HEK293 (cell line): ENCODE measurements around the gene RAB22A.
"Not testable (repeated sequence)": the region's sequence is repeated elsewhere in the genome, so short reads cannot be mapped to it uniquely, and the experiment has no call there.

ENCODE experiments used
- CTCF ChIA-PET: fragments of 350-600 bp; formaldehyde crosslinking; extraction: SDS; loops from one replicate; lab custom pipeline; 2021; ENCODE audit warnings: antibody characterized with exemption; lab: Yijun Ruan, JAX
- POLR2A ChIA-PET: fragments of 300-600 bp; formaldehyde crosslinking; extraction: SDS; loops from one replicate; lab custom pipeline; 2020; ENCODE audit warnings: antibody characterized with exemption, inconsistent platforms; lab: Yijun Ruan, JAX
- H3K27ac ChIP-seq: fragments of 200-500 bp; sonication (Bioruptor generic); 2 replicates; pipeline ENCODE4 v1.5.1; 2014; ENCODE audit warnings: low read depth, low read length, control low read depth, inconsistent platforms; ENCODE audit errors: extremely low read depth
- H3K36me3 ChIP-seq, 2 experiments: fragments of 200-500 bp in 1 of 2; sonication (Bioruptor generic) in 1 of 2; 1 replicate in 1 of 2; 2 replicates in 1 of 2; pipeline ENCODE4 v1.5.1; 2014 to 2017; ENCODE audit warnings: inconsistent platforms in 2 of 2, low read length in 2 of 2; ENCODE audit not compliant: control insufficient read depth in 2 of 2, insufficient read depth in 1 of 2
- H3K4me1 ChIP-seq: fragments of 200-500 bp; sonication (Bioruptor generic); 2 replicates; pipeline ENCODE4 v1.5.1; 2014; ENCODE audit warnings: mild to moderate bottlenecking, low read length, inconsistent platforms; ENCODE audit not compliant: control insufficient read depth, insufficient read depth
- H3K4me3 ChIP-seq: 2 replicates; pipeline ENCODE4 v1.5.1; 2011; ENCODE audit warnings: low read depth, mild to moderate bottlenecking, control low read depth, low read length, moderate library complexity
- H3K9me3 ChIP-seq: fragments of 200-500 bp; sonication (Bioruptor generic); 2 replicates; pipeline ENCODE4 v1.5.1; 2014; ENCODE audit warnings: low read depth, low read length, inconsistent platforms; ENCODE audit not compliant: control insufficient read depth, insufficient read depth
- ATF2 ChIP-seq: fragments of 450-650 bp; formaldehyde crosslinking; IDR thresholded peaks from 2 replicates; pipeline ENCODE4 v1.5.1; 2016; ENCODE audit warnings: missing biosample characterization, missing genetic modification characterization, low read depth
- OVOL3 ChIP-seq: fragments of 450-650 bp; formaldehyde crosslinking; IDR thresholded peaks from 2 replicates; pipeline ENCODE4 v1.5.1; 2016; ENCODE audit warnings: missing biosample characterization, missing genetic modification characterization
- REPIN1 ChIP-seq: fragments of 450-650 bp; formaldehyde crosslinking; IDR thresholded peaks from 2 replicates; pipeline ENCODE4 v1.5.1; 2017; ENCODE audit warnings: missing biosample characterization, missing genetic modification characterization, low read depth
- SCRT2 ChIP-seq: fragments of 450-650 bp; formaldehyde crosslinking; IDR thresholded peaks from 2 replicates; pipeline ENCODE4 v1.5.1; 2016; ENCODE audit warnings: missing biosample characterization, missing genetic modification characterization
- YY1 ChIP-seq: fragments of 450-650 bp; formaldehyde crosslinking; IDR thresholded peaks from 2 replicates; pipeline ENCODE4 v1.5.1; 2018; ENCODE audit warnings: missing biosample characterization, missing genetic modification characterization
- ZNF433 ChIP-seq: fragments of 450-650 bp; formaldehyde crosslinking; IDR thresholded peaks from 2 replicates; pipeline ENCODE4 v1.5.1; 2016; ENCODE audit warnings: missing biosample characterization, missing genetic modification characterization, low read depth
- ZSCAN30 ChIP-seq: fragments of 450-650 bp; IDR thresholded peaks from 2 replicates; pipeline ENCODE4 v1.5.1; 2018; ENCODE audit warnings: missing biosample characterization, mild to moderate bottlenecking, missing genetic modification characterization, moderate library complexity
- TF ChIP-seq, protein P1 (sequence below): fragments of 450-650 bp; formaldehyde crosslinking; IDR thresholded peaks from 2 replicates; pipeline ENCODE4 v1.5.1; 2016; ENCODE audit warnings: missing biosample characterization, missing genetic modification characterization
- TF ChIP-seq, protein P2 (sequence below): fragments of 450-650 bp; formaldehyde crosslinking; optimal IDR thresholded peaks from 2 replicates; pipeline ENCODE3; 2016; ENCODE audit warnings: missing biosample characterization, mild to moderate bottlenecking, missing genetic modification characterization
- TF ChIP-seq, protein P3 (sequence below): fragments of 450-650 bp; formaldehyde crosslinking; conservative IDR thresholded peaks from 2 replicates; pipeline ENCODE4 v1.5.1; 2016; ENCODE audit warnings: low read depth, missing biosample characterization, missing genetic modification characterization

The RAB22A gene

DNA sequence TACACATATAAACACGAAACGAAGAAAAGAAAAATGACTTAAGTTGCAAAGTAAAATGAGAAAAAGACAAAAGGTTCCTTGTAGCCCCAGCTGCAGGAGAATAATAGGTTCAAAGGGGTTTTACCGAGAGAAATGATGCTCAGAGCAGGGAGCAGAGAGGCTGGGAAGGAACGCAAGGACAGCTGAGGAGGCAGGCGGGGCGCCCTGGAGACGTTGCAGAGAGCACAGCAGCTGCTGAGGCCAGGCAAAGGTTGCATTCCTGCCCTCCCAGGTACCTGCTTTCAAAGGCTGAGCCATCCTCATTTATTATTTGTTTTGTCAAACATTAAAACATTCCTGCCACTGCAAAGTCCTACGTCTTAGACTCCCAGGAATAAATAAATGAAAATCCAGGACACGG lies 63.3 kb downstream of the RAB22A start:
- no peak for TF ChIP-seq ZNF433 (tag by site-specific recombination)
- TF ChIP-seq, protein P1, sequence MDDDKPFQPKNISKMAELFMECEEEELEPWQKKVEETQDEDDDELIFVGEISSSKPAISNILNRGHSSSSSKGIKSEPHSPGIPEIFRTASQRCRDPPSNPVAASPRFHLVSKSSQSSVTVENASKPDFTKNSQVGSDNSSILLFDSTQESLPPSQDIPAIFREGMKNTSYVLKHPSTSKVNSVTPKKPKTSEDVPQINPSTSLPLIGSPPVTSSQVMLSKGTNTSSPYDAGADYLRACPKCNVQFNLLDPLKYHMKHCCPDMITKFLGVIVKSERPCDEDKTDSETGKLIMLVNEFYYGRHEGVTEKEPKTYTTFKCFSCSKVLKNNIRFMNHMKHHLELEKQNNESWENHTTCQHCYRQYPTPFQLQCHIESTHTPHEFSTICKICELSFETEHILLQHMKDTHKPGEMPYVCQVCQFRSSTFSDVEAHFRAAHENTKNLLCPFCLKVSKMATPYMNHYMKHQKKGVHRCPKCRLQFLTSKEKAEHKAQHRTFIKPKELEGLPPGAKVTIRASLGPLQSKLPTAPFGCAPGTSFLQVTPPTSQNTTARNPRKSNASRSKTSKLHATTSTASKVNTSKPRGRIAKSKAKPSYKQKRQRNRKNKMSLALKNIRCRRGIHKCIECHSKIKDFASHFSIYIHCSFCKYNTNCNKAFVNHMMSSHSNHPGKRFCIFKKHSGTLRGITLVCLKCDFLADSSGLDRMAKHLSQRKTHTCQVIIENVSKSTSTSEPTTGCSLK (tag by site-specific recombination): no peak
- Histone ChIP-seq H3K36me3 (no peaks in the 10 kb centered on the region; a peak in 1 of 3 replicates), H3K9me3 (no peaks in the 10 kb centered on the region), H3K4me3 (no peak overlapping the region), H3K4me1 (no peaks in the 10 kb centered on the region), H3K27ac (no peak overlapping the region)
- ChIA-PET POLR2A (no interaction called here), CTCF (no interaction called here)

- H3K36me3 ChIP-seq, H3K4me3 ChIP-seq, H3K27ac ChIP-seq, CTCF ChIA-PET, POLR2A ChIA-PET, H3K4me1 ChIP-seq, H3K9me3 ChIP-seq: not testable (repeated sequence)
These were observed 63.8 kb downstream of the RAB22A start for GRCh38 chr20:58373296-58373695.

DNA sequence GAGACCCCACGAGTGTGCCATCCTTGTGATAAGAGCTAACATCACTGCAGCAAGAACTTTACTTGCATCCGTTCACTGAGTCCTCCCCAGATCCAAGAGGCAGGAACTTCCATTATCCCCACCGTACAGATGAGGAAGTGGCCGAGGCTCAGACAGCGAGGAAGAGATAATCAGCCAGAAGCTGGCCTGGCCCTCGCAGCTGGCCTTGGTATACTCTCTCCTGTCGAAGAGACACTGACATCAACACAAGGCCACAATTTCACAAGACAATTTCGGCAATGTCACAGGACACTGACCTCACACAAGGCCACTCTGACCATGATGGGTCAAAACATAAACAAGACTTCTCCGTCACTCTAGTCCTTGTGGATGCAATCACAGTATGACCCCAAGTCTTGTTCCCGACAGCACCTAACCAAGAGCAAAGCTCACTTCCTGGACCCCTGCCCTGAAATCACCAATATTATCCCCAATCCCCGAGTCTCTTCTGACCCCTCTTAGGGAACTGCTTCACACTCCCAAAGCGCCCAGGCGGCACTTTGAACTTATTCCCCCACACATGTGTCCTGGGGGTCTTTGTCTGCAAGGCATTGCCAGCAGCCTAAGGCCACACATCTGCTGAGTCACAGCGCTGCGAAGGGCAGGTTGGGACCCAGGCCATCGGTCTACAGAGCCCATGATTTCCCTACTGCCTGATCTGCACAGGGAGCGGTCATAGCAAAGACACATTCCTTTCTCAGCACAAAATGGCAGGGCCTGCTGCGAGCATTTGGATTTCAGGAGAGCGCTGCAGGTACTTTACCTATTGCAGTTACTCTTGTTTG lies 64.7 kb downstream of the RAB22A start:
- TF ChIP-seq ZSCAN30 (tag by site-specific recombination) (no peak), ATF2 (no peak), SCRT2 (tag by site-specific recombination) (no peak), YY1 (tag by site-specific recombination) (no peak), OVOL3 (no peak), REPIN1 (tag by site-specific recombination) (no peak)
- TF ChIP-seq, protein P2, sequence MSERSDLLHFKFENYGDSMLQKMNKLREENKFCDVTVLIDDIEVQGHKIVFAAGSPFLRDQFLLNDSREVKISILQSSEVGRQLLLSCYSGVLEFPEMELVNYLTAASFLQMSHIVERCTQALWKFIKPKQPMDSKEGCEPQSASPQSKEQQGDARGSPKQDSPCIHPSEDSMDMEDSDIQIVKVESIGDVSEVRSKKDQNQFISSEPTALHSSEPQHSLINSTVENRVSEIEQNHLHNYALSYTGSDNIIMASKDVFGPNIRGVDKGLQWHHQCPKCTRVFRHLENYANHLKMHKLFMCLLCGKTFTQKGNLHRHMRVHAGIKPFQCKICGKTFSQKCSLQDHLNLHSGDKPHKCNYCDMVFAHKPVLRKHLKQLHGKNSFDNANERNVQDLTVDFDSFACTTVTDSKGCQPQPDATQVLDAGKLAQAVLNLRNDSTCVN: no peak
- TF ChIP-seq, protein P3, sequence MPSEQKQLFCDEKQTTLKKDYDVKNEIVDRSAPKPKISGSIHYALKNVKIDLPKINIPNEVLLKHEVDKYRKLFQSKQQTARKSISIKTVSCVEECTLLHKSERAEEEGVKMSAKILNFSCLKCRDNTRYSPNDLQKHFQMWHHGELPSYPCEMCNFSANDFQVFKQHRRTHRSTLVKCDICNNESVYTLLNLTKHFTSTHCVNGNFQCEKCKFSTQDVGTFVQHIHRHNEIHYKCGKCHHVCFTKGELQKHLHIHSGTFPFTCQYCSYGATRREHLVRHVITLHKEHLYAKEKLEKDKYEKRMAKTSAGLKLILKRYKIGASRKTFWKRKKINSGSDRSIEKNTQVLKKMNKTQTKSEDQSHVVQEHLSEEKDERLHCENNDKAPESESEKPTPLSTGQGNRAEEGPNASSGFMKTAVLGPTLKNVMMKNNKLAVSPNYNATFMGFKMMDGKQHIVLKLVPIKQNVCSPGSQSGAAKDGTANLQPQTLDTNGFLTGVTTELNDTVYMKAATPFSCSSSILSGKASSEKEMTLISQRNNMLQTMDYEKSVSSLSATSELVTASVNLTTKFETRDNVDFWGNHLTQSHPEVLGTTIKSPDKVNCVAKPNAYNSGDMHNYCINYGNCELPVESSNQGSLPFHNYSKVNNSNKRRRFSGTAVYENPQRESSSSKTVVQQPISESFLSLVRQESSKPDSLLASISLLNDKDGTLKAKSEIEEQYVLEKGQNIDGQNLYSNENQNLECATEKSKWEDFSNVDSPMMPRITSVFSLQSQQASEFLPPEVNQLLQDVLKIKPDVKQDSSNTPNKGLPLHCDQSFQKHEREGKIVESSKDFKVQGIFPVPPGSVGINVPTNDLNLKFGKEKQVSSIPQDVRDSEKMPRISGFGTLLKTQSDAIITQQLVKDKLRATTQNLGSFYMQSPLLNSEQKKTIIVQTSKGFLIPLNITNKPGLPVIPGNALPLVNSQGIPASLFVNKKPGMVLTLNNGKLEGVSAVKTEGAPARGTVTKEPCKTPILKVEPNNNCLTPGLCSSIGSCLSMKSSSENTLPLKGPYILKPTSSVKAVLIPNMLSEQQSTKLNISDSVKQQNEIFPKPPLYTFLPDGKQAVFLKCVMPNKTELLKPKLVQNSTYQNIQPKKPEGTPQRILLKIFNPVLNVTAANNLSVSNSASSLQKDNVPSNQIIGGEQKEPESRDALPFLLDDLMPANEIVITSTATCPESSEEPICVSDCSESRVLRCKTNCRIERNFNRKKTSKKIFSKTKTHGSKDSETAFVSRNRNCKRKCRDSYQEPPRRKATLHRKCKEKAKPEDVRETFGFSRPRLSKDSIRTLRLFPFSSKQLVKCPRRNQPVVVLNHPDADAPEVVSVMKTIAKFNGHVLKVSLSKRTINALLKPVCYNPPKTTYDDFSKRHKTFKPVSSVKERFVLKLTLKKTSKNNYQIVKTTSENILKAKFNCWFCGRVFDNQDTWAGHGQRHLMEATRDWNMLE: no peak
- Histone ChIP-seq H3K4me3 (no peak overlapping the region), H3K36me3 (no peaks in the 10 kb centered on the region), H3K4me1 (no peaks in the 10 kb centered on the region), H3K9me3 (no peaks in the 10 kb centered on the region), H3K27ac (no peak overlapping the region)
- ChIA-PET CTCF (interaction anchor here (0.5 to 0.6 kb wide), 2 partner anchors 15 to 140 kb away, joined by 3 to 4 read pairs; partner anchors contain the start of gene VAPB), POLR2A (no interaction called here)
